Measurements from ENCODE around the gene PLIN3. TPM values are rescaled to one million over a fixed set of nuclear protein-coding genes. Genes with fewer than 3 reads are reported as not detected.
"Not testable (repeated sequence)": the region's sequence is repeated elsewhere in the genome, so short reads cannot be mapped to it uniquely, and the experiment has no call there.

PLIN3 gene
- total RNA-seq, 2 experiments from 2014 or later = 81.3 to 115 TPM

- Histone ChIP-seq H3K4me2 (ENCODE audit: low read length) (no peak overlapping the region), H3K36me3 (ENCODE audit: insufficient read depth, low read length) (peaks cover 92% of the 10 kb centered on the region), H3K4me1 (ENCODE audit: insufficient read depth, low read length, poor library complexity, severe bottlenecking) (peaks cover 28% of the 10 kb centered on the region), H3K9me2 (ENCODE audit: insufficient read depth, low read length) (no peaks in the 10 kb centered on the region), H2AFZ (ENCODE audit: low read length) (no peak overlapping the region), H3K27ac (ENCODE audit: low read depth, low read length, poor library complexity, severe bottlenecking) (no peak overlapping the region), H3K9me3 (ENCODE audit: low read length) (no peaks in the 10 kb centered on the region), H4K20me1 (ENCODE audit: insufficient read depth, low read length) (no peaks in the 10 kb centered on the region), H3K79me2 (ENCODE audit: insufficient read depth, low read depth, low read length) (no peaks in the 10 kb centered on the region), H3K4me3 (ENCODE audit: low read depth, low read length, poor library complexity, severe bottlenecking) (no peak overlapping the region)
- intact Hi-C loops (cut with micrococcal nuclease; ENCODE audit: unreplicated experiment) = no loop called here
- ChIA-PET CTCF (ENCODE audit: unreplicated experiment) (no interaction called here), POLR2A (no interaction called here)
- no peak for TF ChIP-seq CTCF (conservative IDR thresholded peaks at IDR 0.05; ENCODE audit: low read length)
- TF ChIP-seq EZH2phosphoT487 (IDR thresholded peaks at IDR 0.05; ENCODE audit: borderline replicate concordance, low read depth, low read length) = no peak
- no TSS peak for BruUV-seq (replicated peaks)
- no peak for DNase-seq (ENCODE audit: low spot score)
These were observed 23.9 kb downstream of the PLIN3 start for GRCh38 chr19:4843647-4843965.

- H3K79me2 ChIP-seq (ENCODE audit: insufficient read depth, low read depth, low read length) = no peaks in the 10 kb centered on the region
- ChIA-PET POLR2A (no interaction called here), CTCF (ENCODE audit: unreplicated experiment) (no interaction called here)
- peaks cover 73% of the 10 kb centered on the region for H3K36me3 ChIP-seq (ENCODE audit: insufficient read depth, low read length)
- intact Hi-C loops (cut with micrococcal nuclease; ENCODE audit: unreplicated experiment) = no loop called here
- H3K4me1 ChIP-seq (ENCODE audit: insufficient read depth, low read length, poor library complexity, severe bottlenecking) = peaks cover 21% of the 10 kb centered on the region
- BruUV-seq (replicated peaks) = no TSS peak
- DNase-seq (ENCODE audit: low spot score) = no peak
- no peak overlapping the region for H3K4me3 ChIP-seq (ENCODE audit: low read depth, low read length, poor library complexity, severe bottlenecking)
- no peak overlapping the region for H3K4me2 ChIP-seq (ENCODE audit: low read length)
- TF ChIP-seq CTCF (conservative IDR thresholded peaks at IDR 0.05; ENCODE audit: low read length) (no peak), EZH2phosphoT487 (IDR thresholded peaks at IDR 0.05; ENCODE audit: borderline replicate concordance, low read depth, low read length) (no peak)
- no peak overlapping the region for H2AFZ ChIP-seq (ENCODE audit: low read length)
- H3K27ac ChIP-seq (ENCODE audit: low read depth, low read length, poor library complexity, severe bottlenecking) = no peak overlapping the region
- no peaks in the 10 kb centered on the region for H4K20me1 ChIP-seq (ENCODE audit: insufficient read depth, low read length)
- H3K9me2 ChIP-seq (ENCODE audit: insufficient read depth, low read length) = no peaks in the 10 kb centered on the region
- no peaks in the 10 kb centered on the region for H3K9me3 ChIP-seq (ENCODE audit: low read length)
These were observed 28.3 kb downstream of the PLIN3 start for GRCh38 chr19:4839192-4839591.

- Histone ChIP-seq H2AFZ (ENCODE audit: low read length) (peak overlapping the region; percentile 34; the same call in 1 of the 2 replicates), H3K4me2 (ENCODE audit: low read length) (peak overlapping the region; percentile 42), H3K79me2 (ENCODE audit: insufficient read depth, low read depth, low read length) (peaks cover 42% of the 10 kb centered on the region), H3K36me3 (ENCODE audit: insufficient read depth, low read length) (peaks cover 19% of the 10 kb centered on the region), H3K9me3 (ENCODE audit: low read length) (no peaks in the 10 kb centered on the region), H3K4me1 (ENCODE audit: insufficient read depth, low read length, poor library complexity, severe bottlenecking) (peaks cover 43% of the 10 kb centered on the region), H4K20me1 (ENCODE audit: insufficient read depth, low read length) (no peaks in the 10 kb centered on the region), H3K4me3 (ENCODE audit: low read depth, low read length, poor library complexity, severe bottlenecking) (no peak overlapping the region), H3K9me2 (ENCODE audit: insufficient read depth, low read length) (no peaks in the 10 kb centered on the region), H3K27ac (ENCODE audit: low read depth, low read length, poor library complexity, severe bottlenecking) (peak overlapping the region; percentile 45)
- intact Hi-C loops (cut with micrococcal nuclease; ENCODE audit: unreplicated experiment) = no loop called here
- ChIA-PET CTCF (ENCODE audit: unreplicated experiment) (no interaction called here), POLR2A (no interaction called here)
- no peak for DNase-seq (ENCODE audit: low spot score)
- TF ChIP-seq EZH2phosphoT487 (IDR thresholded peaks at IDR 0.05; ENCODE audit: borderline replicate concordance, low read depth, low read length) (no peak), CTCF (conservative IDR thresholded peaks at IDR 0.05; ENCODE audit: low read length) (no peak)
- BruUV-seq (replicated peaks) = no TSS peak
These were observed 34.7 kb downstream of the PLIN3 start for GRCh38 chr19:4832776-4833175.

- intact Hi-C loops (cut with micrococcal nuclease; ENCODE audit: unreplicated experiment) = loop anchor here (1.0 kb wide), 1 partner anchor 17 kb away; no protein-coding TSS in a partner anchor
These were observed 35.5 kb downstream of the PLIN3 start for GRCh38 chr19:4831979-4832340.

More at GRCh38 chr19:4831979-4832340, 35.5 kb downstream of the PLIN3 start:
- DNase-seq (ENCODE audit: low spot score); CTCF ChIA-PET (ENCODE audit: unreplicated experiment); H3K9me3 ChIP-seq (ENCODE audit: low read length); H3K9me2 ChIP-seq (ENCODE audit: insufficient read depth, low read length); H4K20me1 ChIP-seq (ENCODE audit: insufficient read depth, low read length): not testable (repeated sequence)
- peaks cover 46% of the 10 kb centered on the region for H3K4me1 ChIP-seq (ENCODE audit: insufficient read depth, low read length, poor library complexity, severe bottlenecking)
- H3K79me2 ChIP-seq (ENCODE audit: insufficient read depth, low read depth, low read length) = peaks cover 48% of the 10 kb centered on the region
- peaks cover 14% of the 10 kb centered on the region for H3K36me3 ChIP-seq (ENCODE audit: insufficient read depth, low read length)
- POLR2A ChIA-PET = interaction anchor here (1.7 kb wide), 1 partner anchor 18 kb away, joined by 7 read pairs; no protein-coding TSS in a partner anchor
- peak overlapping the region; percentile 77 for H3K27ac ChIP-seq (ENCODE audit: low read depth, low read length, poor library complexity, severe bottlenecking)
- peak overlapping the region; percentile 60 for H2AFZ ChIP-seq (ENCODE audit: low read length)
- peak overlapping the region; percentile 73 for H3K4me2 ChIP-seq (ENCODE audit: low read length)
- BruUV-seq (replicated peaks) = TSS peak; percentile 81
- peak overlapping the region; percentile 76 for H3K4me3 ChIP-seq (ENCODE audit: low read depth, low read length, poor library complexity, severe bottlenecking)
